Liver (tissue), 9 donors: ENCODE measurements around the gene PSMB9. TPM values are rescaled to one million over a fixed set of nuclear protein-coding genes. Genes with fewer than 3 reads are reported as not detected.

Experiments used
- DNase-seq: peaks from one replicate; pipeline ENCODE4 v3.0.0-alpha.2; 2017; ENCODE audit warnings: low spot score
- H3K27ac ChIP-seq, 2 donors: one replicate each; pipeline ENCODE4 v1.7.0; 2013; ENCODE audit warnings: inconsistent platforms in 2 of 2, low read length in 2 of 2, control low read depth in 1 of 2, low read depth in 1 of 2, mild to moderate bottlenecking in 1 of 2
- H3K27me3 ChIP-seq, 4 donors: one replicate each; pipeline versions ENCODE4 v1.6.1 to v1.7.0; 2013; ENCODE audit warnings: low read length in 3 of 4, inconsistent platforms in 1 of 4, mild to moderate bottlenecking in 1 of 4, moderate library complexity in 1 of 4; ENCODE audit not compliant: control insufficient read depth in 4 of 4, insufficient read depth in 4 of 4
- H3K36me3 ChIP-seq, 4 donors: one replicate each; pipeline versions ENCODE4 v1.6.1 to v1.7.0; 2013; ENCODE audit warnings: low read length in 3 of 4, mild to moderate bottlenecking in 3 of 4, low read depth in 1 of 4, moderate library complexity in 1 of 4; ENCODE audit not compliant: control insufficient read depth in 4 of 4, insufficient read depth in 3 of 4
- H3K4me1 ChIP-seq, 4 donors: one replicate each; pipeline versions ENCODE4 v1.6.1 to v1.7.0; 2013; ENCODE audit warnings: low read length in 3 of 4, mild to moderate bottlenecking in 3 of 4, moderate library complexity in 1 of 4; ENCODE audit not compliant: control insufficient read depth in 4 of 4, insufficient read depth in 4 of 4
- H3K4me3 ChIP-seq, 3 donors: one replicate each; pipeline versions ENCODE4 v1.6.1 to v1.7.0; 2013; ENCODE audit warnings: low read length in 3 of 3, control low read depth in 1 of 3, low read depth in 1 of 3, mild to moderate bottlenecking in 1 of 3
- H3K9ac ChIP-seq, 2 donors: one replicate each; pipeline ENCODE4 v1.7.0; 2013; ENCODE audit warnings: low read length in 2 of 2, mild to moderate bottlenecking in 2 of 2, moderate library complexity in 2 of 2, control low read depth in 1 of 2, low read depth in 1 of 2
- H3K9me3 ChIP-seq, 4 donors: one replicate each; pipeline versions ENCODE4 v1.6.1 to v1.7.0; 2013; ENCODE audit warnings: low read length in 3 of 4; ENCODE audit not compliant: control insufficient read depth in 4 of 4
- ATF3 ChIP-seq: IDR thresholded peaks from 2 replicates; pipeline ENCODE4 v1.6.1; 2016; ENCODE audit warnings: antibody characterized with exemption
- CTCF ChIP-seq: fragments of 150-350 bp; IDR thresholded peaks from 2 replicates; pipeline ENCODE4 v1.5.1; 2017; ENCODE audit warnings: improper control_type of control experiment, low read depth, low read length; ENCODE audit not compliant: missing input control
- EGR1 ChIP-seq, 2 donors: IDR thresholded peaks; 2 replicates each; pipeline ENCODE4 v1.6.1; 2016 to 2018; ENCODE audit warnings: antibody characterized with exemption in 2 of 2, low read depth in 2 of 2
- FOXA1 ChIP-seq: IDR thresholded peaks from 2 replicates; pipeline ENCODE4 v1.6.1; 2016; ENCODE audit warnings: antibody characterized with exemption
- FOXA2 ChIP-seq: IDR thresholded peaks from 2 replicates; pipeline ENCODE4 v1.6.1; 2016; ENCODE audit warnings: antibody characterized with exemption
- GABPA ChIP-seq, 2 donors: IDR thresholded peaks in 1 of 2; conservative IDR thresholded peaks in 1 of 2; 2 replicates each; pipeline ENCODE4 v1.6.1; 2016; ENCODE audit warnings: antibody characterized with exemption in 2 of 2, mild to moderate bottlenecking in 1 of 2, moderate library complexity in 1 of 2
- HNF4A ChIP-seq, 2 donors: conservative IDR thresholded peaks; 2 replicates each; pipeline ENCODE4 v1.6.1; 2016; ENCODE audit warnings: antibody characterized with exemption in 2 of 2, mild to moderate bottlenecking in 2 of 2
- HNF4G ChIP-seq: IDR thresholded peaks from 2 replicates; pipeline ENCODE4 v1.6.1; 2016; ENCODE audit warnings: antibody characterized with exemption
- MAX ChIP-seq: IDR thresholded peaks from 2 replicates; pipeline ENCODE4 v1.6.1; 2016; ENCODE audit warnings: antibody characterized with exemption
- NR2F2 ChIP-seq: IDR thresholded peaks from 2 replicates; pipeline ENCODE4 v1.6.1; 2016; ENCODE audit warnings: antibody characterized with exemption
- RAD21 ChIP-seq, 2 donors: IDR thresholded peaks; 2 replicates each; pipeline ENCODE4 v1.6.1; 2016; ENCODE audit warnings: antibody characterized with exemption in 2 of 2, mild to moderate bottlenecking in 2 of 2
- REST ChIP-seq: IDR thresholded peaks from 2 replicates; pipeline ENCODE4 v1.6.1; 2016; ENCODE audit warnings: antibody characterized with exemption, mild to moderate bottlenecking
- RXRA ChIP-seq, 2 donors: IDR thresholded peaks; 2 replicates each; pipeline ENCODE4 v1.6.1; 2017 to 2018; ENCODE audit warnings: antibody characterized with exemption in 2 of 2, mild to moderate bottlenecking in 1 of 2
- TAF1 ChIP-seq: conservative IDR thresholded peaks from 2 replicates; pipeline ENCODE4 v1.6.1; 2016; ENCODE audit warnings: antibody characterized with exemption, mild to moderate bottlenecking
- YY1 ChIP-seq: IDR thresholded peaks from 2 replicates; pipeline ENCODE4 v1.6.1; 2016; ENCODE audit warnings: antibody characterized with exemption, mild to moderate bottlenecking
- ZBTB33 ChIP-seq: IDR thresholded peaks from 2 replicates; pipeline ENCODE4 v1.6.1; 2016; ENCODE audit warnings: antibody characterized with exemption
- WGBS: extraction: QIAGEN DNeasy Blood & Tissue Kit; methylation state at CpG from one replicate; pipeline ENCODE4 v1.1.7; 2013; 5-methylcytosine and 5-hydroxymethylcytosine counted together
- polyA plus RNA-seq, 2 donors: library from polyadenylated mRNA; stranded (reverse) in 1 of 2; unstranded in 1 of 2; fragments of 200-250 nt in 1 of 2; fragments of >200 nt in 1 of 2; fragmentation: Nextera tagmentation in 1 of 2; extraction: Ambion mirVana in 1 of 2; gene quantifications; one replicate each; pipeline versions ENCODE4 v1.2.1 to v1.2.3, GENCODE V29; 2013 to 2015
- total RNA-seq, 2 donors: library from RNA; depleted of rRNA; stranded (reverse); fragments of >200 nt; gene quantifications; one replicate each; pipeline ENCODE4 v1.2.3, GENCODE V29; 2014
- donor health status: healthy.
- donor health status: healthy.
- donor health status: healthy.
- donor health status: healthy.
- donor health status: healthy.

PSMB9 gene
- total and polyA plus RNA-seq, 4 donors: 11.7 to 31.6 (median 20.2) TPM

GRCh38 chr6:32844839-32845383 lies 9.1 kb upstream of the PSMB9 start:
- Histone ChIP-seq H3K9ac (peak overlapping the region; percentile 41 to 77), H3K4me1 (peaks cover 6 to 44% (median 23%) of the 10 kb centered on the region in 4 donors), H3K9me3 (no peaks in the 10 kb centered on the region), H3K36me3 (peaks cover 4 to 39% (median 27%) of the 10 kb centered on the region in 4 donors), H3K27me3 (no peaks in the 10 kb centered on the region), H3K4me3 (peak overlapping the region; percentile 75 to 91 (median 87)), H3K27ac (peak overlapping the region; percentile 94 to 98)
- WGBS: 28% methylated on average over 19 of the region's 19 CpGs
- no peak for TF ChIP-seq ATF3
- no peak for TF ChIP-seq HNF4A (conservative IDR thresholded peaks at IDR 0.05)
- no peak for TF ChIP-seq TAF1
- no peak for TF ChIP-seq NR2F2
- no peak for TF ChIP-seq RXRA (IDR thresholded peaks at IDR 0.05)
- TF ChIP-seq MAX: no peak
- no peak for TF ChIP-seq HNF4G
- no peak for TF ChIP-seq GABPA (IDR thresholded peaks at IDR 0.05 in 1 of 2, conservative IDR thresholded peaks at IDR 0.05 in 1 of 2)
- no peak for TF ChIP-seq YY1
- no peak for TF ChIP-seq CTCF
- no peak for TF ChIP-seq FOXA2
- TF ChIP-seq REST: no peak
- no peak for TF ChIP-seq ZBTB33
- no peak for TF ChIP-seq RAD21 (IDR thresholded peaks at IDR 0.05)
- no peak for TF ChIP-seq EGR1 (IDR thresholded peaks at IDR 0.05; ENCODE audit: low read depth in 2 of 2)
- TF ChIP-seq FOXA1: no peak
- DNase-seq: no peak
